Sigmoid colon (tissue), 4 donors: ENCODE data around the gene JPH4.
A peak's percentile ranks its signal among the peaks of the same experiment; 100 is the strongest.

Experiments
- EP300 ChIP-seq, 4 donors: sonication (generic); formaldehyde crosslinking; IDR thresholded peaks; one replicate each; pipeline ENCODE4 v1.6.1; 2017; ENCODE audit warnings: antibody characterized with exemption in 4 of 4
- POLR2AphosphoS5 ChIP-seq, 4 donors: sonication (generic); formaldehyde crosslinking; IDR thresholded peaks; one replicate each; pipeline ENCODE4 v1.6.1; 2017; ENCODE audit warnings: antibody characterized with exemption in 4 of 4
- TF ChIP-seq, protein P1 (sequence below), 4 experiments: fragments of 450-650 bp in 3 of 4; fragments of 200-600 bp in 1 of 4; IDR thresholded peaks; one replicate each; pipeline ENCODE4 v1.5.1; 2016 to 2019; ENCODE audit warnings: antibody characterized with exemption in 4 of 4, mild to moderate bottlenecking in 3 of 4, moderate library complexity in 2 of 4

- TF ChIP-seq POLR2AphosphoS5 (IDR thresholded peaks at IDR 0.05): peak in 3 of 4 donors; percentile 44 to 64 (median 60)
- TF ChIP-seq, protein P1, sequence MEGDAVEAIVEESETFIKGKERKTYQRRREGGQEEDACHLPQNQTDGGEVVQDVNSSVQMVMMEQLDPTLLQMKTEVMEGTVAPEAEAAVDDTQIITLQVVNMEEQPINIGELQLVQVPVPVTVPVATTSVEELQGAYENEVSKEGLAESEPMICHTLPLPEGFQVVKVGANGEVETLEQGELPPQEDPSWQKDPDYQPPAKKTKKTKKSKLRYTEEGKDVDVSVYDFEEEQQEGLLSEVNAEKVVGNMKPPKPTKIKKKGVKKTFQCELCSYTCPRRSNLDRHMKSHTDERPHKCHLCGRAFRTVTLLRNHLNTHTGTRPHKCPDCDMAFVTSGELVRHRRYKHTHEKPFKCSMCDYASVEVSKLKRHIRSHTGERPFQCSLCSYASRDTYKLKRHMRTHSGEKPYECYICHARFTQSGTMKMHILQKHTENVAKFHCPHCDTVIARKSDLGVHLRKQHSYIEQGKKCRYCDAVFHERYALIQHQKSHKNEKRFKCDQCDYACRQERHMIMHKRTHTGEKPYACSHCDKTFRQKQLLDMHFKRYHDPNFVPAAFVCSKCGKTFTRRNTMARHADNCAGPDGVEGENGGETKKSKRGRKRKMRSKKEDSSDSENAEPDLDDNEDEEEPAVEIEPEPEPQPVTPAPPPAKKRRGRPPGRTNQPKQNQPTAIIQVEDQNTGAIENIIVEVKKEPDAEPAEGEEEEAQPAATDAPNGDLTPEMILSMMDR (IDR thresholded peaks at IDR 0.05): no peak
- TF ChIP-seq EP300 (IDR thresholded peaks at IDR 0.05): peak in 1 of 4 donors; percentile 6
These were observed 22.5 kb downstream of the JPH4 start, which contains the start of gene THTPA for GRCh38 chr14:23555882-23556699.
